Cardiac muscle cell (in vitro differentiated cells and primary cell): ENCODE results near the gene PIGN. TPM values are rescaled to one million over a fixed set of nuclear protein-coding genes. Genes with fewer than 3 reads are reported as not detected.

Experiments
- DNase-seq, 2 donors: peaks; one replicate each; pipeline versions ENCODE4 v3.0.0 to v3.0.0-alpha.2; 2010 to 2017; ENCODE audit warnings: low read depth in 1 of 2, low spot score in 1 of 2
- H3K27ac ChIP-seq: fragments of 200-600 bp; sonication (generic); 2 replicates; pipeline ENCODE4 v1.5.1; 2016
- H3K27me3 ChIP-seq: fragments of 200-600 bp; sonication (generic); 2 replicates; pipeline ENCODE4 v1.6.0; 2016; ENCODE audit warnings: control low read depth
- H3K36me3 ChIP-seq: fragments of 200-600 bp; sonication (generic); 2 replicates; pipeline ENCODE4 v1.5.1; 2016; ENCODE audit warnings: control low read depth
- H3K4me1 ChIP-seq: fragments of 200-600 bp; sonication (generic); 2 replicates; pipeline ENCODE4 v1.8.1; 2017; ENCODE audit warnings: low read depth, mild to moderate bottlenecking, mixed run types
- H3K4me3 ChIP-seq: fragments of 200-600 bp; sonication (generic); 2 replicates; pipeline ENCODE4 v1.5.1; 2016; ENCODE audit warnings: mild to moderate bottlenecking
- H3K9me3 ChIP-seq: fragments of 200-600 bp; sonication (generic); 2 replicates; pipeline ENCODE4 v1.5.1; 2017; ENCODE audit warnings: low read depth, mild to moderate bottlenecking, control low read depth
- CTCF ChIP-seq: IDR thresholded peaks from 2 replicates; pipeline ENCODE4 v1.5.1; 2012; ENCODE audit warnings: low read depth, mild to moderate bottlenecking, low read length
- polyA plus RNA-seq: library from polyadenylated mRNA; unstranded; fragments of >200 nt; fragmentation: Nextera tagmentation; extraction: Ambion mirVana; gene quantifications from 2 replicates; pipeline ENCODE4 v1.2.1, GENCODE V29; 2016
- total RNA-seq: library from RNA; depleted of rRNA; stranded (reverse); fragments of >200 nt; gene quantifications from 2 replicates; pipeline ENCODE4 v1.2.3, GENCODE V29; 2016

PIGN gene
- total and polyA plus RNA-seq, 2 experiments from 2014 or later: 18.8 to 20.8 TPM

GRCh38 chr18:61993831-61994230 is 193.0 kb downstream of the PIGN start:
- H3K4me1 ChIP-seq: peaks cover 10% of the 10 kb centered on the region
- no peaks in the 10 kb centered on the region for H3K27me3 ChIP-seq
- no peaks in the 10 kb centered on the region for H3K36me3 ChIP-seq
- H3K27ac ChIP-seq: no peak overlapping the region
- DNase-seq: peak in 1 of 2 donors; percentile 63
- H3K4me3 ChIP-seq: no peak overlapping the region
- H3K9me3 ChIP-seq: no peaks in the 10 kb centered on the region
- no peak for TF ChIP-seq CTCF

DNA sequence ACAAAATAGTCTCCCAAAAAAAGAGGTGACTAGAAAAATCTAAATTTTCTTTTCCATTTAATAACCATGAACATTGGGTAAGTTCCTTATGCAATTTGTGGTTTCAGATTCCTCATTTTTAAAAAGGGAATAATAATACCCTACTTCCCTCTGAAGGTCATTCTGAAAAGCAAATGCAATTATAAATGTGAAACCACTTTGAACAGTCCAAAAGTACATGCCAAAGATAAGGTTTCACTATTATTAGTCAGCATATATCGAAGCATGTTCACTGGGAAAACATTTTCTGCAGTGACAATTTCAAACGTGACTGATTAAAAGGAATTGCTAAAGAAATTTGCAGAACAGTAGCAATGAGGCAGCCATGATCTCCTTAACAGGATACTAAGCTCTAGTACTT is 193.9 kb downstream of the PIGN start:
- DNase-seq: peak in 1 of 2 donors; percentile 76
- no peak for TF ChIP-seq CTCF
- Histone ChIP-seq H3K27ac (no peak overlapping the region), H3K9me3 (no peaks in the 10 kb centered on the region), H3K4me1 (peaks cover 10% of the 10 kb centered on the region), H3K36me3 (no peaks in the 10 kb centered on the region), H3K27me3 (no peaks in the 10 kb centered on the region), H3K4me3 (no peak overlapping the region)

- Histone ChIP-seq H3K4me3 (no peak overlapping the region), H3K27ac (no peak overlapping the region), H3K4me1 (peaks cover 10% of the 10 kb centered on the region), H3K9me3 (no peaks in the 10 kb centered on the region), H3K36me3 (no peaks in the 10 kb centered on the region), H3K27me3 (no peaks in the 10 kb centered on the region)
- TF ChIP-seq CTCF: no peak
- DNase-seq: peak in 1 of 2 donors; percentile 89
Observed at GRCh38 chr18:61992285-61992684, 194.6 kb downstream of the PIGN start.

GRCh38 chr18:61991836-61992235 is 195.0 kb downstream of the PIGN start:
- no peak for TF ChIP-seq CTCF
- Histone ChIP-seq H3K4me3 (no peak overlapping the region), H3K9me3 (no peaks in the 10 kb centered on the region), H3K36me3 (no peaks in the 10 kb centered on the region), H3K27ac (no peak overlapping the region), H3K27me3 (no peaks in the 10 kb centered on the region), H3K4me1 (peaks cover 10% of the 10 kb centered on the region)
- DNase-seq: no peak

- no peaks in the 10 kb centered on the region for H3K9me3 ChIP-seq
- peak in 1 of 2 donors; percentile 67 for DNase-seq
- H3K4me3 ChIP-seq: no peak overlapping the region
- H3K27ac ChIP-seq: no peak overlapping the region
- peaks cover 10% of the 10 kb centered on the region for H3K4me1 ChIP-seq
- TF ChIP-seq CTCF: no peak
- no peaks in the 10 kb centered on the region for H3K27me3 ChIP-seq
- H3K36me3 ChIP-seq: no peaks in the 10 kb centered on the region
Observed at GRCh38 chr18:61991201-61991600, 195.7 kb downstream of the PIGN start.

Other genes with a start within 250 kb of the PIGN start
- 26.8 and 26.9 TPM in 2 replicates for gene RELCH, start 199 bp upstream of the PIGN start, total RNA-seq
- 11.7 and 14.8 TPM in 2 replicates for gene RELCH, start 199 bp upstream of the PIGN start, polyA plus RNA-seq
- gene TNFRSF11A, start 138.3 kb upstream of the PIGN start, total RNA-seq: 0.56 and 1.2 TPM in 2 replicates
- 0.66 and 1.4 TPM in 2 replicates for gene TNFRSF11A, start 138.3 kb upstream of the PIGN start, polyA plus RNA-seq